ENCODE results near the gene ITPR3. TPM values are rescaled to one million over a fixed set of nuclear protein-coding genes. Genes with fewer than 3 reads are reported as not detected.

The ITPR3 gene
- total RNA-seq, 1 experiment from 2014 or later = 103 TPM

DNA sequence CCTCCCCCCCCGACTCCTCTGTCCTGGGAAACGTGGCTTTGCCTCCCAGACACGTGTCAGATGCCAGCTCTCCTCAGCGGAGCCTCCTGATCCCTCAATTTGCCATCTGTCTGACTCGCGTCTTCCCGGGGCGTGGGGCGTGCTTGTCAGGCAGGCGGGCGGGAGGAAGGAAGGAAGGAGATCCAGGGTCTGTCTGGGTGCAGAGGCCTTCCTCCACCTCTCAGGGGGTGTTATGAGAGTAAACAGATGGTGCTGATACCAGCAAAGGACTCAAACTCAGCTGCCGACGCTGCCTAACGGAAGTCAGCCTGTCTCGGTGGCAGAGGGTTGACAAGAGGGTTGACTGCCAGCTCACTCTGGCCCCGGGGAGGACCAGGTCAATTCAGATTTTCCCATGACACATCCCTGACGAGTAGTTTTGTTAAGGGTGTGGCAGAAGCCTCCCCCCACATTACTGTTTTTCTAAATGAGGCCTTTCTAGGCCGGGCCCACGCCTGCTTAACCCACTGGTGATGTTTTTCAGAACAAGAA lies 73.3 kb downstream of the ITPR3 start:
- H3K4me1 ChIP-seq (ENCODE audit: control insufficient read depth in 1 of 2, insufficient read depth in 2 of 2, low read length in 2 of 2) = peaks cover 4 to 5% of the 10 kb centered on the region in 2 experiments; a peak in 2 of 4 replicates
- ChIA-PET RAD21 (ENCODE audit: low non-redundant PET in 1 of 2, low total read pairs in 2 of 2, uncharacterized antibody in 2 of 2, unreplicated experiment in 2 of 2) (no interaction called here), POLR2A (interaction anchor here (1.8 kb wide), 1 partner anchor 17 kb away, joined by 5 read pairs; the partner anchor contains the start of gene UQCC2), CTCF (no interaction called here)
- peak; percentile 12; the same call in 1 of the 2 replicates for TF ChIP-seq POLR2AphosphoS5 (IDR thresholded peaks at IDR 0.05; ENCODE audit: low read depth, low read length)
- no peak for TF ChIP-seq SIN3A (IDR thresholded peaks at IDR 0.05; ENCODE audit: low read depth)
- intact Hi-C loops (cut with micrococcal nuclease) = no loop called here
- DNase-seq (ENCODE audit: low read depth, low spot score) (no peak), ATAC-seq (0 out of 2 replicates have a peak, but pooled peaks have one; percentile 3)
- no peak overlapping the region for H3K27ac ChIP-seq (ENCODE audit: low read depth, low read length)
- H3K36me3 ChIP-seq (ENCODE audit: control insufficient read depth in 1 of 2, insufficient read depth in 2 of 2, low read length in 2 of 2) = peaks cover 36 to 75% of the 10 kb centered on the region in 2 experiments; a peak in 3 of 4 replicates
- H3K4me2 ChIP-seq (ENCODE audit: low read length) = no peak overlapping the region
- H3K79me2 ChIP-seq (ENCODE audit: insufficient read depth, low read length) = peaks cover 3% of the 10 kb centered on the region; the same call in 1 of the 2 replicates
- H3K9me3 ChIP-seq (ENCODE audit: control insufficient read depth in 1 of 2, insufficient read depth in 1 of 2, low read depth in 1 of 2, low read length in 2 of 2) = no peaks in the 10 kb centered on the region
- no peak overlapping the region for H3K9ac ChIP-seq (ENCODE audit: low read length)
- no peaks in the 10 kb centered on the region for H3K9me2 ChIP-seq (ENCODE audit: insufficient read depth)
- no peaks in the 10 kb centered on the region for H4K20me1 ChIP-seq (ENCODE audit: insufficient read depth)
- BruUV-seq (replicated peaks) = no TSS peak
- H3K27me3 ChIP-seq (ENCODE audit: insufficient read depth, low read length) = no peaks in the 10 kb centered on the region
- H2AFZ ChIP-seq (ENCODE audit: low read depth, low read length, poor library complexity, severe bottlenecking) = no peak overlapping the region
- H3K4me3 ChIP-seq (replicated peaks in 1 of 2; ENCODE audit: low read depth in 1 of 2, low read length in 2 of 2) = no peak overlapping the region

GRCh38 chr6:33694977-33695376 lies 73.9 kb downstream of the ITPR3 start:
- no peak overlapping the region for H3K4me2 ChIP-seq (ENCODE audit: low read length)
- no peak overlapping the region for H3K9ac ChIP-seq (ENCODE audit: low read length)
- TF ChIP-seq SIN3A (IDR thresholded peaks at IDR 0.05; ENCODE audit: low read depth) = no peak
- no peak for TF ChIP-seq CEBPB (IDR thresholded peaks at IDR 0.05; ENCODE audit: low read depth)
- no peak for TF ChIP-seq POLR2AphosphoS5 (IDR thresholded peaks at IDR 0.05; ENCODE audit: low read depth, low read length)
- TF ChIP-seq, protein P1, sequence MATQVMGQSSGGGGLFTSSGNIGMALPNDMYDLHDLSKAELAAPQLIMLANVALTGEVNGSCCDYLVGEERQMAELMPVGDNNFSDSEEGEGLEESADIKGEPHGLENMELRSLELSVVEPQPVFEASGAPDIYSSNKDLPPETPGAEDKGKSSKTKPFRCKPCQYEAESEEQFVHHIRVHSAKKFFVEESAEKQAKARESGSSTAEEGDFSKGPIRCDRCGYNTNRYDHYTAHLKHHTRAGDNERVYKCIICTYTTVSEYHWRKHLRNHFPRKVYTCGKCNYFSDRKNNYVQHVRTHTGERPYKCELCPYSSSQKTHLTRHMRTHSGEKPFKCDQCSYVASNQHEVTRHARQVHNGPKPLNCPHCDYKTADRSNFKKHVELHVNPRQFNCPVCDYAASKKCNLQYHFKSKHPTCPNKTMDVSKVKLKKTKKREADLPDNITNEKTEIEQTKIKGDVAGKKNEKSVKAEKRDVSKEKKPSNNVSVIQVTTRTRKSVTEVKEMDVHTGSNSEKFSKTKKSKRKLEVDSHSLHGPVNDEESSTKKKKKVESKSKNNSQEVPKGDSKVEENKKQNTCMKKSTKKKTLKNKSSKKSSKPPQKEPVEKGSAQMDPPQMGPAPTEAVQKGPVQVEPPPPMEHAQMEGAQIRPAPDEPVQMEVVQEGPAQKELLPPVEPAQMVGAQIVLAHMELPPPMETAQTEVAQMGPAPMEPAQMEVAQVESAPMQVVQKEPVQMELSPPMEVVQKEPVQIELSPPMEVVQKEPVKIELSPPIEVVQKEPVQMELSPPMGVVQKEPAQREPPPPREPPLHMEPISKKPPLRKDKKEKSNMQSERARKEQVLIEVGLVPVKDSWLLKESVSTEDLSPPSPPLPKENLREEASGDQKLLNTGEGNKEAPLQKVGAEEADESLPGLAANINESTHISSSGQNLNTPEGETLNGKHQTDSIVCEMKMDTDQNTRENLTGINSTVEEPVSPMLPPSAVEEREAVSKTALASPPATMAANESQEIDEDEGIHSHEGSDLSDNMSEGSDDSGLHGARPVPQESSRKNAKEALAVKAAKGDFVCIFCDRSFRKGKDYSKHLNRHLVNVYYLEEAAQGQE (IDR thresholded peaks at IDR 0.05; ENCODE audit: low read depth) = no peak
- no peak for TF ChIP-seq ZFX (IDR thresholded peaks at IDR 0.05)
- TF ChIP-seq YY1 (IDR thresholded peaks at IDR 0.05; ENCODE audit: extremely low read depth, insufficient replicate concordance, low read depth, low read length) = no peak
- no peak for TF ChIP-seq CBX3 (IDR thresholded peaks at IDR 0.05; ENCODE audit: low read depth)
- no peak for TF ChIP-seq EZH2phosphoT487 (IDR thresholded peaks at IDR 0.05; ENCODE audit: borderline replicate concordance)
- no peak overlapping the region for H2AFZ ChIP-seq (ENCODE audit: low read depth, low read length, poor library complexity, severe bottlenecking)
- no peaks in the 10 kb centered on the region for H3K27me3 ChIP-seq (ENCODE audit: insufficient read depth, low read length)
- peaks cover 3% of the 10 kb centered on the region; the same call in 1 of the 2 replicates for H3K79me2 ChIP-seq (ENCODE audit: insufficient read depth, low read length)
- BruUV-seq (replicated peaks) = no TSS peak
- peaks cover 4 to 5% of the 10 kb centered on the region in 2 experiments; a peak in 2 of 4 replicates for H3K4me1 ChIP-seq (ENCODE audit: control insufficient read depth in 1 of 2, insufficient read depth in 2 of 2, low read length in 2 of 2)
- intact Hi-C loops (cut with micrococcal nuclease) = no loop called here
- ChIA-PET RAD21 (ENCODE audit: low non-redundant PET in 1 of 2, low total read pairs in 2 of 2, uncharacterized antibody in 2 of 2, unreplicated experiment in 2 of 2) (no interaction called here), CTCF (no interaction called here), POLR2A (interaction anchor here (1.8 kb wide), 1 partner anchor 16 kb away, joined by 5 read pairs; the partner anchor contains the start of gene UQCC2)
- H3K27ac ChIP-seq (ENCODE audit: low read depth, low read length) = no peak overlapping the region
- ATAC-seq (peak; percentile 15; the same call in 1 of the 2 replicates), DNase-seq (ENCODE audit: low read depth, low spot score) (no peak)
- H3K9me2 ChIP-seq (ENCODE audit: insufficient read depth) = no peaks in the 10 kb centered on the region
- H3K9me3 ChIP-seq (ENCODE audit: control insufficient read depth in 1 of 2, insufficient read depth in 1 of 2, low read depth in 1 of 2, low read length in 2 of 2) = no peaks in the 10 kb centered on the region
- no peak overlapping the region for H3K4me3 ChIP-seq (replicated peaks in 1 of 2; ENCODE audit: low read depth in 1 of 2, low read length in 2 of 2)
- H4K20me1 ChIP-seq (ENCODE audit: insufficient read depth) = no peaks in the 10 kb centered on the region
- peaks cover 36 to 77% of the 10 kb centered on the region in 2 experiments for H3K36me3 ChIP-seq (ENCODE audit: control insufficient read depth in 1 of 2, insufficient read depth in 2 of 2, low read length in 2 of 2)
